NOMO-1 treated with dmso at 0.1 percent for 144 hours (cell line): ENCODE measurements around the gene SBNO2.
"Not testable (repeated sequence)": the region's sequence is repeated elsewhere in the genome, so short reads cannot be mapped to it uniquely, and the experiment has no call there.

Experiments
- DNase-seq: peaks from one replicate; lab custom pipeline; 2025; ENCODE audit not compliant: unreplicated experiment; lab: John Stamatoyannopoulos, UW

The SBNO2 gene

DNA sequence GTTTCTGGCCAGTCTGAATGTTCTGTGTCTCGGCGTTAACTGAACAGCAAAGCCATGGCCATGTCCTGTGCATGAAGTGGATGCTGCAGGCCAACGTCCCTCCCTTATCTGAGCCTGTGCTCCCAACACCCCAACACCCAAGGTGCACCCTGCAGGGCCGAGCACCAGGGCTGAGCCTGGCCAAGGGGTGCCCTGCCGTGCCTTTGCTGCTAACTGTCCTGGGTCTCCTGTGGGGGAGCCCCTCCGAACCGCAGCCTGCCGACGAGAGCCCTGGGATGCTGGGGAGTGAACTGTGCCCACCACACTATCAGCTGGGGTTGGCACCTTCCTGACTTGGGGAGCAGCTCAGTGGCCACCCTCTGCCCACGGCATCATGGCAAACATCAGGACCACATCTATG, 52.7 kb downstream of the SBNO2 start:
- no peak for DNase-seq

DNA sequence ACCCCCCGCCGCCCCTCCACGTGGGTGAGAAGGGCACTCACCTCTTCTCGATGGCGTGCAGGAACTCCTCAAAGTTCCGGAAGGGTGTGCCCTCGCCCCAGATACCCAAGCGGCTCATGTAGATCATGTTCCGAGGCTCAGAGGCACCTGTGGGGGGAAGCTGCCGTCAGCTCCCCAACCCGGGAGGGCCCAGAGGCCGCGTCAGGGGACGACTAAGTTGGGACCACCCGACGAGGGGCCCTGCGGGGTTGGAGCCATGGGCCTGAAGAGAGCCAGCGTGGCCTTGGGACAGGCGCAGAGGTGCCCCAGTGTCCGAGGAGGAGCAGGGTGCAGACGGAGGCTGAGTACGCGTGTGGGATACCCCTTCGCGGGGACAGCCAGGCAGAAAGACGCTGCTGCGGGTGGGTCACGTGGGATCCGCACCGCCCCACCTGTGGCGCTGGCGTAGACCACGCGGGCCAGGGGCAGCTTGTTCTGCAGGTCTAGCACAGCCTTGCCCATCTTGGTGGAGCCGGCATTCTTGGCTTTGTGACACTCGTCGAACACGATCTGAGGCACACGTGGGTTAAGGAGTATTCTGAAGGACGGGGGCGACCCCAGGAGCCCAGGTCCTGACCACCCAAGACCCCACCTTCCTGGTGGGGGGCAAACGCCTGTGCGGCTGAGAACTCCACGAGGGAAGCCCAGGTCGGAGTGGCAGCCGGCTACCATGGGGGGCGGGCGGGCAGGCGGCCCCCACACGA, 54.4 kb downstream of the SBNO2 start:
- no peak for DNase-seq

DNA sequence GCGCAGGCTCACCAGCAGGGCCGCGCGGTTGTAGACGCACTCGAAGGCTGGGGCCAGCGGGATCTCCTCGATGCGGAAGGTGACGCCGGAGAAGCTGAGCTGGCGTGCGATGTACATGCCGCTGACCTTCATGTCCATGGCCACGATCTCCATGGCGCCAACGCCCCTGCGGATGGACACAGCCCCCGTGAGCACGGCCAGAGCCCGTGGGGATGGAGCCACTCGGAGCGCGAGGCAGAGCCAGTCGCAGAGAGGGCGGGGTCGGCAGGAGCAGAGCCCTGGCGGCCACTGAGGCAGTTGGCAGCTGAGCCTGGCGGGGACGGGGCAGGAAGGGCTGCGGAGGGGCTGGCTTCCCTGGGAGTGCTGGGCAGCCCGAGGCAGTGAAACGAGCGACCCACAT, 55.1 kb downstream of the SBNO2 start:
- DNase-seq: no peak

DNA sequence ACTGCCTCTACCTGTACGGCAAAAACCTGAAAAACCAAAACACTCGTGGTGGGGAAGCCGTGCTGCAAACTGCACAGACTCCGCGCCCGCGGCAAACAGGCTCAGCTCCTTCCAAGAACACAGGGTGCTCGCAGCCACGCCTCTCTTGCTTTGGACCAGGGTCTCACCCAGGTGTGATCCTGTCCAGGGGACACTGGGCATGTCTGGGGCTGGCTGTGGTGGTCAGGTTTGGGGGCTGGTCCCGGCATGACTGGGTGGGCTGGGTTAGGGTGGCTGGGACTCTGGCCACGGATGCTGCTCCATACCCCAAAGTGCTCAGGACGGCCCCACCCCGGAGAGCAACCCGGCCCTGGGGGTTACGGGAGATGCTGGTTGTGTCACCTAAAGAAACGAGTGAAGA, 56.4 kb downstream of the SBNO2 start:
- no peak for DNase-seq

- no peak for DNase-seq
Observed at GRCh38 chr19:1116726-1117581, 57.1 kb downstream of the SBNO2 start.

GRCh38 chr19:1115646-1116420, 58.2 kb downstream of the SBNO2 start:
- DNase-seq: no peak

GRCh38 chr19:1114728-1115127, 59.3 kb downstream of the SBNO2 start:
- not testable (repeated sequence) for DNase-seq

DNA sequence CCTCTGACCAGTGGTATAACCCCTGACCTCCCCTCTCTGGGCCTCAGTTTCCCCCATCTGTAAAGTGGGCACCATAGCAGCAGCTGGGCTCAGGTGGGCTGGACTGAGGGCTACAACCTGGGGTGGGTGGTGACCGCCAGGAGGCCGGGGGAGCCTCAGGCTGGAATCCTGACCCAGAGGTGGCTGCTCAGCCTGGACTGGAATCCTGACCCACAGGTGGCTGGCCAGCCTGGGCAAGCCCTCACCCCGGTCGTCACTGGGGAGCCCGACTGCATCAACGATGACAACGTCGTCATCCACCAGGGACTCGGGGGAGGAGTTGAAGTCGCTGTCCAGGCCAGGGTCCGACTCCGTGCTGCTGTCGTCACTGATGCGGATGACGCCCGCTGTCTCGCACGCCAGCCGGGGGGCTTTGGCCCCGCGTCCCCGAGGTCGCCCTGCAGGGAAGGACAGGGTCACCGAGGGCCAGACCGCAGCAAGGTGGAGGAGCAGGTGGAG, 60.0 kb downstream of the SBNO2 start:
- DNase-seq: no peak

DNA sequence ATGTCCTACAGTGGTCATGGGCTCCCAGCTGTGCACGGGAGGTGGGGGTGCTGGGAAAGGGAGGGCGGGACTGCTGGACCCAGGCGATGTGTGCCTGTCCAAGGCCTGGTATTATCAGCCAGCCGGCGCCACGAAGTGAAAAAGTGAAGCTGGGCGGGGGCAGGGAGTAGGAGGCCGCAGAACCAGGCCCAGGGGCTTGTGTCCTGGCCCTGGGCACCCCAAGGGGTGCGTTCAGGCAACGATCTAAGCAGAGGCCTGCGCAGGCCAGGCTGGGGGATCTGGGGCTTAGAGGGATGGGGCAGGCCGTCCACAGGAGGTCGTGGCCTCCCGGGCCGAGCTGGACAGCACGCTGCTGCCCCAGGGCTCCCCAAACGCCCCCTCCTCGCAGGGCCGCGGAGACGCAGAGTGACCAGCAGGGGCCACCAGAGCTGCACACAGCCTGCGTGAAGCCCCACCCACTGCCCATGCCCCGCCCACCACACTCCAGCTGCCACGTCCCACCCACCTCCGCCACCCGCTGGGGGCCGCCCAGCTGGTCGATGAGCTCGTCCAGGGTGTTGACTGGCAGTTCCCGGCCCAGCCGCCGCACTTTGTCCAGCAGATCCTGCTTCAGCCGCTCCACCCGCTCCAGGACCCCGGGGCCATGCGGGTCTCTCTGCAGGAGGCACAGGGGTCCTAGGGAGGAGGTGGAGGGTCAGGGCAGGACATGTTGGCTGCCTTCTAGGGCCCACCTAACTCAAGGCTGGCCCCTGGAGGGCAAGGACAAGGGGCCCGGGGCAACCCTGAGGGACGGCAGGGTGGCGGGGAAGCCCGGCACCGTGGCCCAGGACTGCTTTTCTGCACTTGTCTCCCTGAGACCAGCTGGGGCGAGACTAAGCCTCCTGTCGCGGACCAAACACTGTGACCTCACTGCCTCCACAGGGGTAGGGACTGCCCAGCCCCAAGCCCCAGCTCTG, 60.8 kb downstream of the SBNO2 start:
- peak; percentile 47 for DNase-seq

DNA sequence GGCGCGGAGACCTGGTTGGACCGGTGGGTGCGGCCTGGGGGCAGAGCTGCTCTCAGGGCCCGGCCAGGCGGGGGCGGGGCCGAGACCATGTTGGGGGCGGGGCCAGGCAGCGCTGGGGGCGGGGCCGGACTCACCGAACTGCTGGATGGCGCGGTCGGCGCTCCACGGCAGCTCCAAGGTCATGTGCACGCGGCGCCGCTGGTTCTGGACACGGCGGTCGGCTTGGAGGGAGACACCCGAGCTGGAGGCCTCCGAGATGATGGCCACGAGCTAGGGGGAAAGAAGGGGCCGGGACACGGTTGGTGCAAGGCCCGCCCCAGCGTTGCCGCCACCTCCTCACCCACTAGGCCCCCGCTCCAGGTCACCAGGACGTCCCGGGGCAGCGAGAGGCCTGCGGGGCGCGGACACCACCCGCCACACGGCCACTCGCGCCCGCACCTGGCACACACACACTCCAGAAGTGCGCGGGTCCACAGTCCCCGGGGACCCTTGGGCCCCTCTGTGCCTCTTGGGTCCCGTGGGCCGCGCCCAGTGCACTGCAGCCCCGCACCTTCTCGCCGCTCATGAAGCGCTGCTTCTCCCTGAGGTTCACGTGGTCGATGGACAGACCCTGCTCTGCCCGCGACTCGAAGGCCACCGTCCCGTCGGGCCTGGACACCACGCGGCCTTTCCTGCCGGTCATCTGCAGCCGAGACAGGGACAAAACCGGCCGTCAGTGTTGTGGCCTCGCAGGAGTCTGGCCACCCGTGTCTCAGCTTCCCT, 61.6 kb downstream of the SBNO2 start:
- no peak for DNase-seq

GRCh38 chr19:1111641-1112267, 62.3 kb downstream of the SBNO2 start:
- no peak for DNase-seq

GRCh38 chr19:1110809-1111640, 63.0 kb downstream of the SBNO2 start:
- DNase-seq: no peak

DNA sequence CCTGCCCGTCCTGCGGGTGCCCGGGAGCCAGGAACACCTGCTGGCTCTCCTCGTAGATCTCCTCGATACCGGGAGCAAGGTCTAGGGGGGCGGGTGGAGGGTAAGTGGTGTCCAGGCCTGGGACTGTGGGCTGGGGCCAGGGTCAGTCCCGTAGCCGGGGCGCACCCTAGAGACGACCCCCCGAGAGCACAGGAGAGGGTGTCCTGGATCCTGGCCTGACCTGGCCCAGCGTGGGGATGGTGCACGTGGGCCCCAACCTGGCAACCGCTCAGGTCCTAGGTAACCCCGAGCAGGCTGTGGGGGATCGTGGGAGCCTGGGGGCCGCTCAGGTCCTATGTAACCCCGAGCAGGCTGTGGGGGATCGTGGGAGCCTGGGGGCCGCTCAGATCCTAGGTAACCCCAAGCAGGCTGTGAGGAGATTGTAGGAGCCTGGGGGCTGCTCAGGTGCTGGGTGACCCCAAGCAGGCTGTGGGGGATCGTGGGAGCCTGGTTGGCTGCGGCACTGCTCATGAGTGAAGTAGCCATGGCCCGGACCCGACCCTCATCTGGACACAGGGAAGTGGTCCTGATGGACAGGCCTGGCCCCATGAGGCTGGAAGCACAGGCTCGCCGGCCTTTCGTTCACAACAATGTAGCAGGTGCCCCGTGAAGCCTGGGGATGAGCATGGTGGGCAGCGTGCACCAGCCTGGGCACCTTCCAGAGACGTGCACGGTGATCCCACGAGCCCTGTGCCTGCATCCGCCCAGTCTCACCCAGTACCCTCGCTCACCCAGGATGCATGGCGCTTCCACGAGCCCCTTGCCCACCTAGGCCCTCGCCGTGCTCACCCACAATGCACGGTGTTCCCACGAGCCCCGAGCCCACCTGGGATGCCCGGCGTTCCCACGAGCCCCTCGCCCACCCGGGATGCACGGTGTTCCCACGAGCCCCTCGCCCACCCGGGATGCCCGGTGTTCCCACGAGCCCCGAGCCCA, 64.1 kb downstream of the SBNO2 start:
- DNase-seq: no peak

GRCh38 chr19:1109032-1109551, 65.0 kb downstream of the SBNO2 start:
- DNase-seq: no peak

- DNase-seq: no peak
Observed at GRCh38 chr19:1108291-1109031, 65.6 kb downstream of the SBNO2 start.

- no peak for DNase-seq
Observed at GRCh38 chr19:1107661-1108261, 66.3 kb downstream of the SBNO2 start.
